Measurements from ENCODE around the gene RHOH.

- no peak for TF ChIP-seq SALL2 (tag by site-specific recombination; IDR thresholded peaks at IDR 0.05; ENCODE audit: borderline replicate concordance)
- TF ChIP-seq, protein P1, sequence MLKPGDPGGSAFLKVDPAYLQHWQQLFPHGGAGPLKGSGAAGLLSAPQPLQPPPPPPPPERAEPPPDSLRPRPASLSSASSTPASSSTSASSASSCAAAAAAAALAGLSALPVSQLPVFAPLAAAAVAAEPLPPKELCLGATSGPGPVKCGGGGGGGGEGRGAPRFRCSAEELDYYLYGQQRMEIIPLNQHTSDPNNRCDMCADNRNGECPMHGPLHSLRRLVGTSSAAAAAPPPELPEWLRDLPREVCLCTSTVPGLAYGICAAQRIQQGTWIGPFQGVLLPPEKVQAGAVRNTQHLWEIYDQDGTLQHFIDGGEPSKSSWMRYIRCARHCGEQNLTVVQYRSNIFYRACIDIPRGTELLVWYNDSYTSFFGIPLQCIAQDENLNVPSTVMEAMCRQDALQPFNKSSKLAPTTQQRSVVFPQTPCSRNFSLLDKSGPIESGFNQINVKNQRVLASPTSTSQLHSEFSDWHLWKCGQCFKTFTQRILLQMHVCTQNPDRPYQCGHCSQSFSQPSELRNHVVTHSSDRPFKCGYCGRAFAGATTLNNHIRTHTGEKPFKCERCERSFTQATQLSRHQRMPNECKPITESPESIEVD (tag by site-specific recombination; IDR thresholded peaks at IDR 0.05): no peak
- TF ChIP-seq ZNF473 (tag by site-specific recombination; IDR thresholded peaks at IDR 0.05): no peak
- TF ChIP-seq TRIM28 (IDR thresholded peaks at IDR 0.05; ENCODE audit: borderline replicate concordance, low read length): no peak
- no peak for TF ChIP-seq ZBTB7A (tag by site-specific recombination; IDR thresholded peaks at IDR 0.05; ENCODE audit: low read depth)
- TF ChIP-seq ZBTB21 (tag by site-specific recombination; IDR thresholded peaks at IDR 0.05): no peak
- no peak for TF ChIP-seq ZBTB44 (tag by site-specific recombination; IDR thresholded peaks at IDR 0.05)
These were observed 2.4 kb downstream of the RHOH start for GRCh38 chr4:40199179-40199670.
